ENCODE data around the gene ZNF862. TPM values are rescaled to one million over a fixed set of nuclear protein-coding genes. Genes with fewer than 3 reads are reported as not detected.

The ZNF862 gene
- total RNA-seq, 1 donor from 2014 or later: 8.0 TPM

DNA sequence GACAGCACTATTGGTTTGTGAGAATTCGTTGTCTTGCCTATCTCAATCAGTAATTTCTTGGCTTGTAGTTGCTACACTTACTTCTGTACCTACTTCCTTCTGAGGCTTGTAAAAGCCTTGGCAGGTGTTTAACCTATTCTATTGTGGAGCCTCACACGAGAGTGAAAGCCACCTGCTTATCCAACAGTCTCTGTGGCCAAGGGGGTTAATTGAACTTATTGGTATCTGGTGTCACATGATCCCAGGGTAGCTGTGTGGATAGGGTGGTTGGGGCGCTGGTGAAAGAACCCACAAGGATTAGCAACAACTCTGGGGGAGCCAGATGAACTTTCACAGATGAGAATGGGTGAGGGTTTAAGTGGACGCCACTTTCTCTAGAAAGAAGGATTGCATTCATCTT, 21.7 kb downstream of the ZNF862 start:
- TF ChIP-seq, protein P1, sequence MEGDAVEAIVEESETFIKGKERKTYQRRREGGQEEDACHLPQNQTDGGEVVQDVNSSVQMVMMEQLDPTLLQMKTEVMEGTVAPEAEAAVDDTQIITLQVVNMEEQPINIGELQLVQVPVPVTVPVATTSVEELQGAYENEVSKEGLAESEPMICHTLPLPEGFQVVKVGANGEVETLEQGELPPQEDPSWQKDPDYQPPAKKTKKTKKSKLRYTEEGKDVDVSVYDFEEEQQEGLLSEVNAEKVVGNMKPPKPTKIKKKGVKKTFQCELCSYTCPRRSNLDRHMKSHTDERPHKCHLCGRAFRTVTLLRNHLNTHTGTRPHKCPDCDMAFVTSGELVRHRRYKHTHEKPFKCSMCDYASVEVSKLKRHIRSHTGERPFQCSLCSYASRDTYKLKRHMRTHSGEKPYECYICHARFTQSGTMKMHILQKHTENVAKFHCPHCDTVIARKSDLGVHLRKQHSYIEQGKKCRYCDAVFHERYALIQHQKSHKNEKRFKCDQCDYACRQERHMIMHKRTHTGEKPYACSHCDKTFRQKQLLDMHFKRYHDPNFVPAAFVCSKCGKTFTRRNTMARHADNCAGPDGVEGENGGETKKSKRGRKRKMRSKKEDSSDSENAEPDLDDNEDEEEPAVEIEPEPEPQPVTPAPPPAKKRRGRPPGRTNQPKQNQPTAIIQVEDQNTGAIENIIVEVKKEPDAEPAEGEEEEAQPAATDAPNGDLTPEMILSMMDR (conservative IDR thresholded peaks at IDR 0.05; ENCODE audit: low read depth, low read length): no peak
- no peak overlapping the region for H3K4me3 ChIP-seq (ENCODE audit: low read depth, low read length)
- DNase-seq (ENCODE audit: low read depth): no peak

DNA sequence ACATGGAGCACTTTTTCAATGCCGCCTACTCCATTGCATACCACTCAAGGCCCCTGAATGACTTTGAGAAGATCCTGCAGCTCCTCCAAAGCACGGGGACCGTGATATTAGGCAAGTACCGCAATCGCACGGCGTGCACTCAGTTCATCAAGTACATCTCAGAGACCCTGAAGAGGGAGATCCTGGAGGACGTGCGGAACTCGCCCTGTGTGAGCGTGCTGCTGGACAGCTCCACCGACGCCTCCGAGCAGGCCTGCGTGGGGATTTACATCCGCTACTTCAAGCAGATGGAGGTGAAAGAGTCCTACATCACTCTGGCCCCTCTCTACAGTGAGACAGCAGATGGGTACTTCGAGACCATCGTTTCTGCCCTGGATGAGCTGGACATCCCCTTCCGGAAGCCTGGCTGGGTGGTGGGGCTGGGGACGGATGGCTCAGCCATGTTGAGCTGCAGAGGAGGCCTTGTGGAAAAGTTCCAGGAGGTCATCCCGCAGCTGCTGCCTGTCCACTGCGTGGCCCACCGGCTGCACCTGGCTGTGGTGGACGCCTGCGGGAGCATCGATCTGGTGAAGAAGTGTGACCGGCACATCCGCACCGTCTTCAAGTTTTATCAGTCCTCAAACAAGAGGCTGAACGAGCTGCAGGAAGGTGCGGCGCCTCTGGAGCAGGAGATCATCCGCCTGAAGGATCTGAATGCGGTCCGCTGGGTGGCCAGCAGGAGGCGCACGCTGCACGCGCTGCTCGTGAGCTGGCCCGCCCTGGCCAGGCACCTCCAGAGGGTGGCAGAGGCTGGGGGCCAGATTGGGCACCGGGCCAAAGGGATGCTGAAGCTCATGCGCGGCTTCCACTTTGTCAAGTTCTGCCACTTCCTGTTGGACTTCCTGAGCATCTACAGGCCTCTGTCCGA, 22.9 kb downstream of the ZNF862 start:
- no peak for DNase-seq (ENCODE audit: low read depth)
- H3K4me3 ChIP-seq (ENCODE audit: low read depth, low read length): no peak overlapping the region
- TF ChIP-seq, protein P1 (conservative IDR thresholded peaks at IDR 0.05; ENCODE audit: low read depth, low read length): no peak

DNA sequence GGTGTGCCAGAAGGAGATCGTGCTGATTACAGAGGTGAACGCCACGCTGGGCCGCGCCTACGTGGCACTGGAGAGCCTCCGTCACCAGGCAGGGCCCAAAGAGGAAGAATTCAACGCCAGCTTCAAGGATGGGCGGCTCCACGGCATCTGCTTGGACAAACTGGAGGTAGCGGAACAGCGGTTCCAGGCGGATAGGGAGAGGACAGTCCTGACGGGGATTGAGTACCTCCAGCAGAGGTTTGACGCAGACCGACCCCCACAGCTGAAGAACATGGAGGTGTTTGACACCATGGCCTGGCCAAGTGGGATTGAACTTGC, 23.5 kb downstream of the ZNF862 start:
- TF ChIP-seq, protein P1 (conservative IDR thresholded peaks at IDR 0.05; ENCODE audit: low read depth, low read length): no peak
- H3K4me3 ChIP-seq (ENCODE audit: low read depth, low read length): no peak overlapping the region
- no peak for DNase-seq (ENCODE audit: low read depth)

DNA sequence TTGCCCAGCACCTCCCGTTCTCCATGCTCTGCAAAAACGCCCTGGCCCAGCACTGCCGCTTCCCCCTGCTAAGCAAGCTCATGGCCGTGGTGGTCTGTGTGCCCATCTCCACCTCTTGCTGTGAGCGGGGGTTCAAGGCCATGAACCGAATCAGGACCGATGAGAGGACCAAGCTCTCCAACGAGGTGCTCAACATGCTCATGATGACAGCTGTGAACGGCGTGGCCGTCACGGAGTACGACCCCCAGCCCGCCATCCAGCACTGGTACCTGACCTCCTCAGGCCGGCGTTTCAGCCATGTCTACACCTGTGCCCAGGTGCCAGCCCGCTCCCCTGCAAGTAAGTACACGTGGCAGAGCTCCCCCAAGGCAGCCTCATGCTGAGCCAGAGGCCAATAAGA, 24.0 kb downstream of the ZNF862 start:
- no peak overlapping the region for H3K4me3 ChIP-seq (ENCODE audit: low read depth, low read length)
- TF ChIP-seq, protein P1 (conservative IDR thresholded peaks at IDR 0.05; ENCODE audit: low read depth, low read length): no peak
- DNase-seq (ENCODE audit: low read depth): no peak

DNA sequence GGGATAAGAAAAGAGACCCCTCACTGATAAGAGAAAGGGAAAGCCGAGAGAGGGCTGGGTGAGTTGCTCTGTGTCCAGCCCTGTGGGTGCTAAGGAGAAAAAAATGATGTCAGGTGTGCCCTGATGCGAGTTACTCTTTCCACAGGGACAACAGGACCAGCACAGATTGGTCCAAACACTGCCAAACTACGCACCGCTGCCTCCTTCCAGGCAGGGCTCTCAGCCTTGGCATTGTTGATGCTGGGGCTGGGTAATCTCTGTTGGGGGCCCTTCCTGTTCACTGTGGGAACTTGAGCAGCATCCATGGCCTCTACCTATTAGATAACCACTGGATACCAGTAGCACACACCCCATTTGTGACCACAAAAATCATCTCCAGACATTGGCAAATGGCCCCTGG, 25.3 kb downstream of the ZNF862 start:
- DNase-seq (ENCODE audit: low read depth): no peak
- TF ChIP-seq, protein P1 (conservative IDR thresholded peaks at IDR 0.05; ENCODE audit: low read depth, low read length): no peak
- H3K4me3 ChIP-seq (ENCODE audit: low read depth, low read length): no peak overlapping the region

DNA sequence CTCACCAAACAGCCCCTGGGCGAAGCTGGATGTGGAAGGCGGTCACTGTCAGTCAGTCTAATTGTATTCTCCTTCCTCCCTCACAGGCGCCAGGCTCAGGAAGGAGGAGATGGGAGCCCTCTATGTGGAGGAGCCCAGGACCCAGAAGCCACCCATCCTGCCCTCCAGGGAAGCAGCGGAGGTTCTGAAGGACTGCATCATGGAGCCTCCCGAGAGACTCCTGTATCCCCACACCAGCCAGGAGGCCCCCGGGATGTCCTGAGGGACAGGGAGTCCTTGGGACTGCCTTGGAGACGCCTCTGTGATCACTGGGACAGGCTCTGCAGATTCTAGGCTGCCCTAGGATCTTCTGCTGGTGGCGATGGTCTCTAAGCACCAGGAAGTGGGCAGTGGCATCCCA, 25.8 kb downstream of the ZNF862 start:
- TF ChIP-seq, protein P1 (conservative IDR thresholded peaks at IDR 0.05; ENCODE audit: low read depth, low read length): no peak
- no peak for DNase-seq (ENCODE audit: low read depth)
- H3K4me3 ChIP-seq (ENCODE audit: low read depth, low read length): no peak overlapping the region

DNA sequence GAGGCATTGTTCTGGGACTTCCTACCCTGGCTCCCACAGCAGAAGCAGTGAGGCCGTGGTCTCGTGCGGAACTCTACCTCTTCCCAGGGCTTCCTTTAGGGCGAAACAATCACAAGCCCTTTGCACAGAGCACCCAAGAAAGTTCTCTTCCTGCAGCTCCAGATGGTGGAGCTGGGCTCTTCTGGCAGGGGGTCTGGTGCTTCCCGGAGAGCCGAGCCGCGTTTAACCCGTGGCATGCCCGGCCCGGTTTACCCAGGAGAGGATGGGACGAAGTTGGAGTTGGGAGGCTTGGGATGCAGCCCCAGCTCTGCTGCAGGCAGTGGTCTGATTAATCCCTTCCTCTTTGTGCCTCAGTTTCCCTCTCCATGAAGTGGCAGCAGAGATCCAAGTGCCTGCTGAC, 26.6 kb downstream of the ZNF862 start:
- H3K4me3 ChIP-seq (ENCODE audit: low read depth, low read length): no peak overlapping the region
- no peak for DNase-seq (ENCODE audit: low read depth)
- TF ChIP-seq, protein P1 (conservative IDR thresholded peaks at IDR 0.05; ENCODE audit: low read depth, low read length): no peak

Data from epithelial cell of proximal tubule (primary cell).